Progenitor cell of endocrine pancreas (in vitro differentiated cells): ENCODE results near the gene ETHE1. TPM values are rescaled to one million over a fixed set of nuclear protein-coding genes. Genes with fewer than 3 reads are reported as not detected.

Source experiments
- DNase-seq: peaks from one replicate; pipeline ENCODE4 v3.0.0; 2021; ENCODE audit warnings: low spot score; ENCODE audit not compliant: unreplicated experiment
- H3K27ac Mint-ChIP-seq: 2 replicates; pipeline ENCODE4 v1.8.0; 2021; ENCODE audit warnings: mild to moderate bottlenecking, moderate library complexity, mixed read lengths
- H3K27me3 Mint-ChIP-seq: 2 replicates; pipeline ENCODE4 v1.8.0; 2021; ENCODE audit warnings: mixed read lengths
- H3K36me3 Mint-ChIP-seq: 2 replicates; pipeline ENCODE4 v1.8.0; 2022; ENCODE audit warnings: mixed read lengths; ENCODE audit not compliant: insufficient read depth
- H3K4me1 Mint-ChIP-seq: 2 replicates; pipeline ENCODE4 v1.8.0; 2021; ENCODE audit warnings: low read depth, mixed read lengths
- H3K4me3 Mint-ChIP-seq: 2 replicates; pipeline ENCODE4 v1.8.0; 2021; ENCODE audit warnings: low read depth, mild to moderate bottlenecking, moderate library complexity, mixed read lengths
- H3K9me3 Mint-ChIP-seq: 2 replicates; pipeline ENCODE4 v1.8.0; 2021; ENCODE audit warnings: low read depth, mixed read lengths
- CTCF ChIP-seq: fragments of 200-600 bp; sonication (generic); IDR thresholded peaks from one replicate; pipeline ENCODE4 v1.5.0; 2021; ENCODE audit warnings: antibody characterized with exemption, mild to moderate bottlenecking; ENCODE audit not compliant: unreplicated experiment
- total RNA-seq: library from RNA; stranded (reverse); gene quantifications from 2 replicates; pipeline ENCODE4 v1.2.1, GENCODE V29; 2021

ETHE1 gene
- total RNA-seq, 1 donor from 2014 or later = 28.0 TPM

- Mint-ChIP-seq H3K27ac (peak overlapping the region; percentile 97), H3K27me3 (no peaks in the 10 kb centered on the region), H3K9me3 (peaks cover 4% of the 10 kb centered on the region), H3K36me3 (peaks cover 20% of the 10 kb centered on the region), H3K4me3 (peak overlapping the region; percentile 79), H3K4me1 (peaks cover 7% of the 10 kb centered on the region)
- no peak for DNase-seq
- TF ChIP-seq CTCF = no peak
Measured at GRCh38 chr19:43534305-43534815, 7.4 kb upstream of the ETHE1 start.

GRCh38 chr19:43533546-43534304, 6.7 kb upstream of the ETHE1 start:
- no peaks in the 10 kb centered on the region for H3K27me3 Mint-ChIP-seq
- peak overlapping the region; percentile 97 for H3K27ac Mint-ChIP-seq
- peak; percentile 96 for DNase-seq
- H3K4me1 Mint-ChIP-seq = peaks cover 7% of the 10 kb centered on the region
- TF ChIP-seq CTCF = no peak
- no peaks in the 10 kb centered on the region for H3K9me3 Mint-ChIP-seq
- peak overlapping the region; percentile 79 for H3K4me3 Mint-ChIP-seq
- H3K36me3 Mint-ChIP-seq = peaks cover 13% of the 10 kb centered on the region

GRCh38 chr19:43532962-43533545, 6.1 kb upstream of the ETHE1 start, which contains the start of gene ZNF575:
Gene ZNF575 (plus strand): TSS chr19:43533188. CDS start chr19:43534423, 1,235 bp downstream.
- Mint-ChIP-seq H3K4me1 (peaks cover 7% of the 10 kb centered on the region), H3K27ac (peak within 1 kb of the TSS; percentile 97), H3K36me3 (peaks cover 7% of the 10 kb centered on the region), H3K4me3 (peak within 1 kb of the TSS; percentile 79), H3K27me3 (no peaks in the 10 kb centered on the region), H3K9me3 (no peaks in the 10 kb centered on the region)
- TF ChIP-seq CTCF = no peak
- DNase-seq = peak; percentile 89

- no peak for DNase-seq
- Mint-ChIP-seq H3K27me3 (no peaks in the 10 kb centered on the region), H3K36me3 (peaks cover 7% of the 10 kb centered on the region), H3K27ac (peak overlapping the region; percentile 83), H3K4me3 (peak overlapping the region; percentile 79), H3K4me1 (peaks cover 7% of the 10 kb centered on the region), H3K9me3 (no peaks in the 10 kb centered on the region)
- TF ChIP-seq CTCF = no peak
Measured at GRCh38 chr19:43532571-43532961, 5.6 kb upstream of the ETHE1 start.

DNA sequence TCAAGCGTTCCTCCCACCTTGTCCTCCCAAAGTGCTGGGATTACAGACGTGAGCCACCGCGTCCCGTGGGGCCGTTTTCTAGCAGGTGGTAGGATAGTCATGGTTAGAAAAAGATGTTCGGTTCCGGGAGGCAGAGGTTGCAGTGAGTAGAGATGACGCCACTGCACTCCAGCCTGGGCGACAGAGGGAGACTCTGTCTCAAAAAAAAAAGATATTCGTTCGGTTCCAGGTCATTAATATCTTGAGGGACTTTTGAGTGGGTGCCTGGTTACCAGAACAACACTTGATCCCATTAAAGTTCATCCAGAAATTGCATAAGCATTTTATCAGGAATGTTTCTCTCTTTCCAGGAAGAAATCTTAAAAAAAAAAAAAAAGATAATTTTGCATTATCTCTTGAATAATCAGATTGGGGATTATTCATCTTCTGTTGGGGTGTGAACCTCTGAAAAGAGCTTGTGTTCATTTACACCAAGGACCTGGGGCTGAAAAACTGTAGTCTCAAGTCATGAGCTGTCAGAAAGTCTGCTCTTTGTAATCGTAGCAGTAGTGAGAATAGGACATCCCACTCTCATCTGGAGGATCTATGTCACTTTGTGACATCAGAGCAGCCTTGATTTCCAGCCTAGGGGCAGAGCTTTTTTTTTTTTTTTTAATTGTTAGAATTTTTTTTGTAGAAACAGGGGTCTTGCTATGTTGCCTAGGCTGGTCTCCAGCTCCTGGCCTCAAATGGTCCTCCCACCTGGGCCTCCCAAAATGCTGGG, 1.0 kb upstream of the ETHE1 start:
- Mint-ChIP-seq H3K27me3 (peaks cover 2% of the 10 kb centered on the region), H3K9me3 (no peaks in the 10 kb centered on the region), H3K4me1 (peaks cover 20% of the 10 kb centered on the region), H3K4me3 (peak overlapping the region; percentile 40), H3K27ac (no peak overlapping the region), H3K36me3 (no peaks in the 10 kb centered on the region)
- no peak for TF ChIP-seq CTCF
- no peak for DNase-seq
